GM18909 (cell line): ENCODE data around the gene SDE2.

Experiments used
- ATAC-seq: cut with Tn5 transposase; IDR thresholded peaks from one replicate; pipeline ENCODE4 v1.9.1; 2021; ENCODE audit warnings: mild to moderate bottlenecking; ENCODE audit not compliant: unreplicated experiment, poor library complexity

Gene SDE2

DNA sequence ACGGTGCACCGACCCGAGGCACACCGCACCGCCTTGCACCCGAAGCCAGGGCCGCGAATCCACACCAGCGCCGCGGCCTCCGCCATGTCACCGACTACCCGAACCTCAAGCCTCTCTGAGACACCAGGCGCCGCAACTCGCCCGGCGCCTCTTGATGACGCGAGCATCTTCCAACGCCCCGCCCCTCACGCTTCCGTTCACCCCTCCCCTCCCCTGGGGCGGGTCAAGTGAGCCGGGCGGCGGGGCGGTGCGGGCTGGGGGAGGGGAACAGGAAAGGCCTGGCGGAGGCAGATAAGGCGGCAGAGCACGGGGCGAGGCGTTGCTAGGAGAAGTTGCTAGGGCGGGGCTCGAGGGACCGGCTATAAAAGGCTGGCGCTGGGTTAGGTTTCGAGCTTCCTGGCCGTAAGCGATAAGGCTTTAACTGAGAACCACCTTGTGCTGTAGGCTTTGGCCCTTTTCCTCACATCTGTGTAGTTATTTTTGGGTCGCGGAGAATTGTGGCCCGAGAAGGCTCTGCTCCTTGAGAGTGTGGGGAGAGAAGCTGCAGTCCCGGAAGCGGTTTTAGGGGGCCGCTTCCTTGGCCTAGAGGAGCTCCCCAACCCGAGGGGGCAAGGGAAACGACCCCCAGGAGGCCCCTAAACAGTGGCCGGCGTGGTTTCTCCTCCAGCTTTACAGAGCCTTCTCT, at the start of gene SDE2:
SDE2 (minus strand) TSS at position 117 of the 685 bp plus-strand sequence; CDS start at position 86, 31 bp downstream.
- ATAC-seq: peak; percentile 86

DNA sequence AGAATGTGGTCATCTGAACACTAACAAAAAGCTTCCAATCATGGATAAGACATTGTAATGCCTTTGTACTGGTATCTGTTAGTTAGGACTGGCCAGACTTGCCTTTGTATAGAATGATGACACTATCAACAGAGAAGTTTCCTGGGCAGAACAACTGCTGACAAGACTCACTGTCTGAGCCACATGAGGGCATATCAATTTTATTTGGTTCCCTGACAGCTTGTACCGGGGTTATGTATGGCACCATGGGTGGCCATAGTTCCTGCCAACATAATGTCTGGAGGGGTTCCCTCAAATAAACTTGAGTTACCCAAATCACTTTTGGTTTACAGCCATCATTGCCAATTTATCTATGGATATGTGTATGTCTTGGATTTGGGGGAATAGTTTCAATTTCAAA, 49.7 kb upstream of the SDE2 start:
- no peak for ATAC-seq

DNA sequence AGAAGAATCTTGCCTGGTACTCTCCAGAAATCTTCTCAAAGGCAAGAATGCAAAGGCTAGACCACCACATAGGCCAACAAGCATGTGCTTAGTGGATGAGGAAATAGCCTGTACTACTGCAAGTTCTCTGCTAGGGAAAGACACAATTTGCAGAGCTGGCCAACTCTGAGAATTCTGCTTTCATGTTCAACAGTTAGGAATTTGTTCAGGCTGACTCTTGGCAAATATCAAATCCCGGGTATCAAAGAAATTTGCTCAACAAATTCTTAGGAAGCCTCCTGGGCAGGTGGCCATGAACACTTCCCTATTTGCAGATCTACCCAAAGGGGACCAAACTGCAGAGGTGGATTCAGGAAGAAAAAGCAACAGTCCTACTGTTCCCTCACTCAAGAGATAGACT, 48.4 kb upstream of the SDE2 start:
- no peak for ATAC-seq

- ATAC-seq: no peak
These were observed 47.1 kb upstream of the SDE2 start for GRCh38 chr1:226046240-226046639.

GRCh38 chr1:226044514-226045101, 45.5 kb upstream of the SDE2 start:
- ATAC-seq: no peak

GRCh38 chr1:226041419-226041818, 42.3 kb upstream of the SDE2 start:
- ATAC-seq: no peak

GRCh38 chr1:226038661-226039060, 39.5 kb upstream of the SDE2 start:
- ATAC-seq: no peak

DNA sequence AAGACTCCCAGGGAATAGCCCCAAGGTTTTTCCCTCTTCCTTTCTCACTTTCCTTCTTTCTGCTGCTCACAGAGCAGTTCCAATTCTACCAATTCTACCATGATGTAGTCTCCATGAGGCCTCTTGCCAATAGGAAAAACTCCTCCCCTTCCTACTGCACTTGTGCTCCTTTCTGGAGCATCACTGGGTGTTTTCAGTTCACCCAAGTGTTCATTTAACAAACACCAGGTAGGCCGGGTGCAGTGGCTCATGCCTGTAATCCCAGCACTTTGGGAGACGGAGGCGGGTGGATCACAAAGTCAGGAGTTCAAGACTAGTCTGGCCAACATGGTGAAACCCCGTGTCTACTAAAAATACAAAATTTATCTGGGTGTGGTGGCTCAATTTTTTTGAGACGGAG, 36.8 kb upstream of the SDE2 start:
- ATAC-seq: no peak

GRCh38 chr1:226034482-226034881, 35.3 kb upstream of the SDE2 start:
- ATAC-seq: no peak

DNA sequence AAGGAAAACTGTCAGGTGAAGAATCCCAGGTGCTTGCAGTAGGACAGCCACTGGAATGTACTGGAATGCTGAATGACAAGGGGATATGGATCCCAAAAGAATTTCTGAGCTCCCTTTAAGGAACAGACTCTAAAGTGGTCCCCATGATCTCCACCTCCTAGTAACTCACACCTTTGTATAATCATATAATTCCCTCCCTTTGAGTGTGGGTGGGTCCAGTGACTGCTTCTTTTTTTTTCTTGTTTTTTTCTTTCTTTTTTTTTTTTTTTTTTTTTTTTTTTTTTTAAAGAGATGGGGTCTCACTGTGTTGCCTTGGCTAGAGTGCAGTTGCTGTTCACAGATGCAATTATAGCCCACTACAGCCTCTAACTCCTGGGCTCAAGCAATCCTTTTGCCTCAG, 34.8 kb upstream of the SDE2 start:
- no peak for ATAC-seq

- no peak for ATAC-seq
These were observed 34.4 kb upstream of the SDE2 start for GRCh38 chr1:226033582-226033981.

GRCh38 chr1:226029568-226030225, 30.6 kb upstream of the SDE2 start:
- ATAC-seq: no peak

- ATAC-seq: peak; percentile 93
These were observed 30.0 kb upstream of the SDE2 start for GRCh38 chr1:226029093-226029496.

DNA sequence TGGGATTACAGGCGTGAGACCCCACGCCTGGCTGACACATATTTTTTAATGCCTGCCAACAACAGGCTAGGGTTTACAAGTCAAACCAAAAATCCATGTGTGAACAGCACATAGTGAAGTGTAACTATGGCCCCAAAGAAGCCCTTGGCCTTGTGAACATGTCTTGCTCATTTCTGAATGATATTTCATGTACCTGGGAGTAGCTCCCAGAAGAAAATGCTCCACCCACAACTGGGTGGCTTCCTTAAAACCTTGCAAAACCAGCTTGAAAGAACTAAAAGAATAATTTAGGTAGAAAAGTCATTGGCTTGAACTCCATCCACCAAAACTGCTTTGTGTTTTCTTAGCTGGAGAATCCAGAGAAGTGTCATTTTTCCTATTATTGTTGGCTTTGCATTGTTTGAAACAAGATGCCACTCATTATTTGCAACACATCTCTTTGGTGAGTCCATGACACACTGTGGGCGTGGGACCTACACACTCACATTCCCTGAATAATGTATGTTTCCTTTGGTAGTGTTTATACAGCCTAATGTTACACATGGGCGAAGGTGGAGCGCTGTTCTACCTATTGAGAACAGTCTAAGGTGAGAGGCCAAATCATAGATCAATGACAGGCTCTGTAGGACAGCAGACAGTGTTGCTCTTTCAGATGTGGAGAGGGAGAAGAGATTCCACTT, 28.5 kb upstream of the SDE2 start:
- no peak for ATAC-seq

- no peak for ATAC-seq
These were observed 27.7 kb upstream of the SDE2 start for GRCh38 chr1:226026833-226027232.

- no peak for ATAC-seq
These were observed 24.6 kb upstream of the SDE2 start for GRCh38 chr1:226023735-226024134.

- no peak for ATAC-seq
These were observed 22.7 kb upstream of the SDE2 start for GRCh38 chr1:226021801-226022200.

- no peak for ATAC-seq
These were observed 22.3 kb upstream of the SDE2 start for GRCh38 chr1:226021401-226021800.

DNA sequence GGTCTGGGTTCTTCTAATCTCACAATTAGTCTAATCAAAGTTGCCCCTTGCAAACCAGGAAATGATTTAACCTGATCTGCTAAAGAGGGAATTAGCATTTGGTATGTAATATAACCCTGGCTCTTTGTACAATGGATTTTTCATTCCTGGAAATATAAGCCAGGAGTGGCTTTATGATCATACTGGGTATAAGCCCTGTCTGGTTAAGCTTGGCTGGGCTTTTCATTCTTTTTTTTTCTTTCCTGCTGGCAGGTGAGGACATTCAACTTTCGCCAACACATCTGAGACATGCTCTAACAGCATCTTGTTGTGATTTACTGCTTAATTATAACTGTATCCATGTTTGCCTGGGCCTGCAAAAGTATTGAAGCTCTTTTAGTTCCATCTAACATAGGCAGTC, 20.4 kb upstream of the SDE2 start:
- no peak for ATAC-seq

DNA sequence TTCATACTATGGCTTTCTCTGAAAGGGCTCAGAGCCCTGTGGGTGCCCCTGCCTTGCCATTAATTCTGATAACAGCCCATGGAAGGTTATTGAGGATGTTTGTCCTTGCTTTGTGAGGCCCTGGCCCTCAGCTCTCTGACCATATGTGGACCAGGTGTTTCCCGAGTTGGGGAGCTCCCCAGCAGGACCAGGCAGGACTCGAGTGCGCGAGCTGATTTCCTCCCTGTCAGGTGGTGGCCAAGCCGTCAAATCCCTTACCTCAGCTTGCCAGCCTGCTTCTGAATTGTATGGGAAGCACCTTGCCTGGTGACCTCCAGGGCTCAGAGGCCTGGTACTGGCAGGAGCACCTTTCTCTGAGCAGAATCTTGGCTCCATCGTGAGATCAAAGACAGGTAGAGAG, 17.9 kb upstream of the SDE2 start:
- no peak for ATAC-seq

- ATAC-seq: no peak
These were observed 10.5 kb upstream of the SDE2 start for GRCh38 chr1:226009650-226010044.
